MM.1S (cell line): Measurements from ENCODE around the gene DFFB.

Experiments used
- DNase-seq: peaks from one replicate; pipeline ENCODE4 v3.0.0-alpha.2; 2015
- H2AFZ ChIP-seq: fragments of 300-600 bp; sonication (generic); 2 replicates; pipeline ENCODE4 v1.6.0; 2016; ENCODE audit warnings: antibody characterized with exemption, low read length
- H3F3A ChIP-seq: fragments of 300-600 bp; sonication (generic); 2 replicates; pipeline ENCODE4 v1.6.1; 2016; ENCODE audit warnings: mild to moderate bottlenecking, antibody characterized with exemption, low read length, moderate library complexity, mixed read lengths; ENCODE audit not compliant: insufficient read depth
- H3K27ac ChIP-seq: fragments of 300-600 bp; sonication (generic); 2 replicates; pipeline ENCODE4 v1.5.1; 2016; ENCODE audit warnings: mild to moderate bottlenecking, low read length
- H3K27me3 ChIP-seq: fragments of 300-600 bp; sonication (generic); replicated peaks from 2 replicates; pipeline ENCODE4 v1.6.0; 2016; ENCODE audit warnings: low read length; ENCODE audit not compliant: insufficient read depth
- H3K36me3 ChIP-seq: fragments of 300-600 bp; sonication (generic); replicated peaks from 2 replicates; pipeline ENCODE4 v1.6.1; 2016; ENCODE audit warnings: mild to moderate bottlenecking, low read length, mixed read lengths; ENCODE audit not compliant: insufficient read depth
- H3K4me1 ChIP-seq: fragments of 300-600 bp; sonication (generic); 2 replicates; pipeline ENCODE4 v1.6.1; 2016; ENCODE audit warnings: low read length, mixed read lengths
- H3K4me2 ChIP-seq: fragments of 300-600 bp; sonication (generic); 2 replicates; pipeline ENCODE4 v1.6.0; 2016; ENCODE audit warnings: low read depth, low read length
- H3K4me3 ChIP-seq: fragments of 300-600 bp; sonication (generic); 2 replicates; pipeline ENCODE4 v1.5.1; 2016; ENCODE audit warnings: low read length, mixed read lengths
- H3K79me2 ChIP-seq: fragments of 300-600 bp; sonication (generic); 2 replicates; pipeline ENCODE4 v1.6.1; 2016; ENCODE audit warnings: mixed run types, low read length, mixed read lengths
- H3K9ac ChIP-seq: fragments of 300-600 bp; sonication (generic); 2 replicates; pipeline ENCODE4 v1.6.1; 2016; ENCODE audit warnings: low read length, mixed read lengths
- H3K9me2 ChIP-seq: fragments of 300-600 bp; sonication (generic); replicated peaks from 2 replicates; pipeline ENCODE4 v1.6.1; 2016; ENCODE audit warnings: mild to moderate bottlenecking, low read length, mixed read lengths; ENCODE audit not compliant: insufficient read depth
- H3K9me3 ChIP-seq: fragments of 300-600 bp; sonication (generic); replicated peaks from 2 replicates; pipeline ENCODE4 v1.6.1; 2016; ENCODE audit warnings: mild to moderate bottlenecking, low read length, mixed read lengths; ENCODE audit not compliant: insufficient read depth
- H4K20me1 ChIP-seq: fragments of 300-600 bp; sonication (generic); 2 replicates; pipeline ENCODE4 v1.6.1; 2016; ENCODE audit warnings: mild to moderate bottlenecking, low read length, moderate library complexity, mixed read lengths; ENCODE audit not compliant: insufficient read depth
- CTCF ChIP-seq: fragments of 300-600 bp; sonication (generic); IDR thresholded peaks from 2 replicates; pipeline ENCODE4 v1.5.1; 2016; ENCODE audit warnings: antibody characterized with exemption, low read length, mixed read lengths
- EZH2 ChIP-seq: fragments of 300-600 bp; sonication (generic); optimal IDR thresholded peaks from 2 replicates; pipeline ENCODE3; 2017; ENCODE audit warnings: low read depth, mild to moderate bottlenecking, antibody characterized with exemption, low read length, mixed read lengths
- EZH2phosphoT487 ChIP-seq: fragments of 300-600 bp; sonication (generic); IDR thresholded peaks from 2 replicates; pipeline ENCODE4 v1.6.1; 2018; ENCODE audit warnings: antibody characterized with exemption, low read length

Gene DFFB

GRCh38 chr1:3928586-3928985 is 71.3 kb downstream of the DFFB start:
- no peak overlapping the region for H2AFZ ChIP-seq
- no peak for DNase-seq
- H3F3A ChIP-seq, result no peaks in the 10 kb centered on the region
- H3K36me3 ChIP-seq, result no peaks in the 10 kb centered on the region
- H3K9me2 ChIP-seq, result no peaks in the 10 kb centered on the region
- no peak for TF ChIP-seq CTCF
- TF ChIP-seq EZH2, result no peak
- no peak for TF ChIP-seq EZH2phosphoT487
- H3K27ac ChIP-seq, result no peak overlapping the region
- H3K4me3 ChIP-seq, result no peak overlapping the region
- H3K4me1 ChIP-seq, result no peaks in the 10 kb centered on the region
- H4K20me1 ChIP-seq, result no peaks in the 10 kb centered on the region
- no peak overlapping the region for H3K4me2 ChIP-seq
- peaks cover 70% of the 10 kb centered on the region for H3K27me3 ChIP-seq
- H3K9ac ChIP-seq, result no peak overlapping the region
- no peaks in the 10 kb centered on the region for H3K9me3 ChIP-seq
- no peaks in the 10 kb centered on the region for H3K79me2 ChIP-seq

GRCh38 chr1:3929126-3929525 is 71.8 kb downstream of the DFFB start:
- no peak overlapping the region for H3K27ac ChIP-seq
- H2AFZ ChIP-seq, result no peak overlapping the region
- no peaks in the 10 kb centered on the region for H4K20me1 ChIP-seq
- no peak overlapping the region for H3K4me2 ChIP-seq
- no peak for TF ChIP-seq EZH2
- no peak for TF ChIP-seq EZH2phosphoT487
- TF ChIP-seq CTCF, result no peak
- H3K27me3 ChIP-seq, result peaks cover 70% of the 10 kb centered on the region
- H3K79me2 ChIP-seq, result no peaks in the 10 kb centered on the region
- no peak for DNase-seq
- no peak overlapping the region for H3K4me3 ChIP-seq
- no peaks in the 10 kb centered on the region for H3F3A ChIP-seq
- H3K9me2 ChIP-seq, result no peaks in the 10 kb centered on the region
- H3K9me3 ChIP-seq, result no peaks in the 10 kb centered on the region
- H3K9ac ChIP-seq, result no peak overlapping the region
- H3K4me1 ChIP-seq, result no peaks in the 10 kb centered on the region
- H3K36me3 ChIP-seq, result no peaks in the 10 kb centered on the region

- H3K9me3 ChIP-seq, result no peaks in the 10 kb centered on the region
- DNase-seq, result no peak
- no peaks in the 10 kb centered on the region for H3K36me3 ChIP-seq
- no peaks in the 10 kb centered on the region for H4K20me1 ChIP-seq
- H2AFZ ChIP-seq, result no peak overlapping the region
- H3K4me2 ChIP-seq, result no peak overlapping the region
- no peaks in the 10 kb centered on the region for H3F3A ChIP-seq
- H3K79me2 ChIP-seq, result no peaks in the 10 kb centered on the region
- H3K9ac ChIP-seq, result no peak overlapping the region
- TF ChIP-seq CTCF (no peak), EZH2phosphoT487 (no peak), EZH2 (no peak)
- H3K4me1 ChIP-seq, result no peaks in the 10 kb centered on the region
- H3K27ac ChIP-seq, result no peak overlapping the region
- H3K4me3 ChIP-seq, result no peak overlapping the region
- peaks cover 68% of the 10 kb centered on the region for H3K27me3 ChIP-seq
- no peaks in the 10 kb centered on the region for H3K9me2 ChIP-seq
Measured at GRCh38 chr1:3930301-3931006, 73.2 kb downstream of the DFFB start.
